Measurements from ENCODE around the gene HS6ST3.

DNA sequence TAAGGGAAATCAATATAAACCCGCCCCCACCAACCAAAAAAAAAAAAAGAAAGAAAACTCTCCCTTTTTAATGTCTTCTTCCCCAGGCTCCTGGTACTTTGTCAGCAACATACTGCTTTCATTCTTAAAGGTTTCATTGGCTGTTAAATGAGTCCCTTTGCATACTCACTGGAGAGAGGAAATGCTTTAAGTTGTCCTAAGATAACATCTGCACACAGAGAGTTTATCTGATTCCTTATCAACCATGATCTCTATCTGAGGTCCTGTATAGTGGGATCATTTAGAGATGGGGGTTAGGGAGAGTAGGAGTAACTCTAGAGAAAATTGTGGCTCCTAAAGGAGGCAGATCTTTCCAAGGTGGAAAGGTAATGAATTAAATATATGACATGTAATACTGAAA is 747.9 kb downstream of the HS6ST3 start:
- TF ChIP-seq, protein P1, sequence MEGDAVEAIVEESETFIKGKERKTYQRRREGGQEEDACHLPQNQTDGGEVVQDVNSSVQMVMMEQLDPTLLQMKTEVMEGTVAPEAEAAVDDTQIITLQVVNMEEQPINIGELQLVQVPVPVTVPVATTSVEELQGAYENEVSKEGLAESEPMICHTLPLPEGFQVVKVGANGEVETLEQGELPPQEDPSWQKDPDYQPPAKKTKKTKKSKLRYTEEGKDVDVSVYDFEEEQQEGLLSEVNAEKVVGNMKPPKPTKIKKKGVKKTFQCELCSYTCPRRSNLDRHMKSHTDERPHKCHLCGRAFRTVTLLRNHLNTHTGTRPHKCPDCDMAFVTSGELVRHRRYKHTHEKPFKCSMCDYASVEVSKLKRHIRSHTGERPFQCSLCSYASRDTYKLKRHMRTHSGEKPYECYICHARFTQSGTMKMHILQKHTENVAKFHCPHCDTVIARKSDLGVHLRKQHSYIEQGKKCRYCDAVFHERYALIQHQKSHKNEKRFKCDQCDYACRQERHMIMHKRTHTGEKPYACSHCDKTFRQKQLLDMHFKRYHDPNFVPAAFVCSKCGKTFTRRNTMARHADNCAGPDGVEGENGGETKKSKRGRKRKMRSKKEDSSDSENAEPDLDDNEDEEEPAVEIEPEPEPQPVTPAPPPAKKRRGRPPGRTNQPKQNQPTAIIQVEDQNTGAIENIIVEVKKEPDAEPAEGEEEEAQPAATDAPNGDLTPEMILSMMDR (conservative IDR thresholded peaks at IDR 0.05 in 1 of 2, IDR thresholded peaks at IDR 0.05 in 1 of 2; ENCODE audit: extremely low read depth in 1 of 2, insufficient read depth in 1 of 2, low read depth in 1 of 2, low read length in 2 of 2): no peak
- TF ChIP-seq EZH2 (IDR thresholded peaks at IDR 0.05; ENCODE audit: borderline replicate concordance, low read length): no peak
